Measurements from ENCODE around the gene G6PC1.
"Not testable (repeated sequence)": the region's sequence is repeated elsewhere in the genome, so short reads cannot be mapped to it uniquely, and the experiment has no call there.

Gene G6PC1

DNA sequence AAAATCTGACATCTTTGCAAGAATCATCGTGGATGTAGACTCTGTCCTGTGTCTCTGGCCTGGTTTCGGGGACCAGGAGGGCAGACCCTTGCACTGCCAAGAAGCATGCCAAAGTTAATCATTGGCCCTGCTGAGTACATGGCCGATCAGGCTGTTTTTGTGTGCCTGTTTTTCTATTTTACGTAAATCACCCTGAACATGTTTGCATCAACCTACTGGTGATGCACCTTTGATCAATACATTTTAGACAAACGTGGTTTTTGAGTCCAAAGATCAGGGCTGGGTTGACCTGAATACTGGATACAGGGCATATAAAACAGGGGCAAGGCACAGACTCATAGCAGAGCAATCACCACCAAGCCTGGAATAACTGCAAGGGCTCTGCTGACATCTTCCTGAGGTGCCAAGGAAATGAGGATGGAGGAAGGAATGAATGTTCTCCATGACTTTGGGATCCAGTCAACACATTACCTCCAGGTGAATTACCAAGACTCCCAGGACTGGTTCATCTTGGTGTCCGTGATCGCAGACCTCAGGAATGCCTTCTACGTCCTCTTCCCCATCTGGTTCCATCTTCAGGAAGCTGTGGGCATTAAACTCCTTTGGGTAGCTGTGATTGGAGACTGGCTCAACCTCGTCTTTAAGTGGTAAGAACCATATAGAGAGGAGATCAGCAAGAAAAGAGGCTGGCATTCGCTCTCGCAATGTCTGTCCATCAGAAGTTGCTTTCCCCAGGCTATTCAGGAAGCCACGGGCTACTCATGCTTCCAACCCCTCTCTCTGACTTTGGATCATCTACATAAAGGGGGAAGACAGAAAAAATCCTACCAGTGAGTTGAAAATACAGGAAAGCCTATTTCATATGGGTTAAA lies at the start of gene G6PC1:
Gene G6PC1 (plus strand): TSS at position 340 of the 872 bp plus-strand sequence. CDS start 78 bp downstream, at position 418.
- TF ChIP-seq, protein P1, sequence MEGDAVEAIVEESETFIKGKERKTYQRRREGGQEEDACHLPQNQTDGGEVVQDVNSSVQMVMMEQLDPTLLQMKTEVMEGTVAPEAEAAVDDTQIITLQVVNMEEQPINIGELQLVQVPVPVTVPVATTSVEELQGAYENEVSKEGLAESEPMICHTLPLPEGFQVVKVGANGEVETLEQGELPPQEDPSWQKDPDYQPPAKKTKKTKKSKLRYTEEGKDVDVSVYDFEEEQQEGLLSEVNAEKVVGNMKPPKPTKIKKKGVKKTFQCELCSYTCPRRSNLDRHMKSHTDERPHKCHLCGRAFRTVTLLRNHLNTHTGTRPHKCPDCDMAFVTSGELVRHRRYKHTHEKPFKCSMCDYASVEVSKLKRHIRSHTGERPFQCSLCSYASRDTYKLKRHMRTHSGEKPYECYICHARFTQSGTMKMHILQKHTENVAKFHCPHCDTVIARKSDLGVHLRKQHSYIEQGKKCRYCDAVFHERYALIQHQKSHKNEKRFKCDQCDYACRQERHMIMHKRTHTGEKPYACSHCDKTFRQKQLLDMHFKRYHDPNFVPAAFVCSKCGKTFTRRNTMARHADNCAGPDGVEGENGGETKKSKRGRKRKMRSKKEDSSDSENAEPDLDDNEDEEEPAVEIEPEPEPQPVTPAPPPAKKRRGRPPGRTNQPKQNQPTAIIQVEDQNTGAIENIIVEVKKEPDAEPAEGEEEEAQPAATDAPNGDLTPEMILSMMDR (IDR thresholded peaks at IDR 0.05): no peak
- no peaks in the 10 kb centered on the region for H3K36me3 Mint-ChIP-seq (ENCODE audit: low read depth)
- H3K4me1 Mint-ChIP-seq: no peaks in the 10 kb centered on the region
- peaks cover 41% of the 10 kb centered on the region for H3K27me3 Mint-ChIP-seq (ENCODE audit: low read depth, poor library complexity)
- no peak within 1 kb of the TSS for H3K27ac Mint-ChIP-seq
- H3K9me3 Mint-ChIP-seq: no peaks in the 10 kb centered on the region
- no peak within 1 kb of the TSS for H3K4me3 Mint-ChIP-seq
- no peak for DNase-seq

DNA sequence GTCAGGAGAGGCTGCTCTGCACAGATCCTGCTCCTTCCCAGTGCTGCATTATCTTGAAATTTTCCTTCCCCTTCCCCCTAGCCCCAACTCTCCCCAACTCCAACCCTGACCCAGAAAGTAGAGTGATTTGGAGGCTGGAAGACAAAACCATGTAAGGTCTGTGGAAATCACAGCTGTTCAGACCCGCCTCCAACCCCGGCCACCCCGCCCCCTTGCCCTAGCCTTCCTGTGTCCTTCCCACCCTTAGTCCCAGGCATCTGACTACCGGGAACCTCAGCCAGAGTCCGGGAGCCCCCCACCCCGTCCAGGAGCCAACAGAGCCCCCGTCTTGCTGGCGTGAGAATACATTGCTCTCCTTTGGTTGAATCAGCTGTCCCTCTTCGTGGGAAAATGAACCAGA lies 49.6 kb upstream of the G6PC1 start, which contains the start of gene AOC3:
Gene AOC3 (plus strand): TSS at position 246 of the 400 bp plus-strand sequence. CDS start 145 bp downstream, at position 391.
- TF ChIP-seq, protein P1 (IDR thresholded peaks at IDR 0.05): no peak
- DNase-seq: peak; percentile 14
- Mint-ChIP-seq H3K4me3 (no peak within 1 kb of the TSS), H3K9me3 (no peaks in the 10 kb centered on the region), H3K4me1 (peaks cover 22% of the 10 kb centered on the region), H3K36me3 (ENCODE audit: low read depth) (no peaks in the 10 kb centered on the region), H3K27me3 (ENCODE audit: low read depth, poor library complexity) (peaks cover 5% of the 10 kb centered on the region), H3K27ac (no peak within 1 kb of the TSS)

DNA sequence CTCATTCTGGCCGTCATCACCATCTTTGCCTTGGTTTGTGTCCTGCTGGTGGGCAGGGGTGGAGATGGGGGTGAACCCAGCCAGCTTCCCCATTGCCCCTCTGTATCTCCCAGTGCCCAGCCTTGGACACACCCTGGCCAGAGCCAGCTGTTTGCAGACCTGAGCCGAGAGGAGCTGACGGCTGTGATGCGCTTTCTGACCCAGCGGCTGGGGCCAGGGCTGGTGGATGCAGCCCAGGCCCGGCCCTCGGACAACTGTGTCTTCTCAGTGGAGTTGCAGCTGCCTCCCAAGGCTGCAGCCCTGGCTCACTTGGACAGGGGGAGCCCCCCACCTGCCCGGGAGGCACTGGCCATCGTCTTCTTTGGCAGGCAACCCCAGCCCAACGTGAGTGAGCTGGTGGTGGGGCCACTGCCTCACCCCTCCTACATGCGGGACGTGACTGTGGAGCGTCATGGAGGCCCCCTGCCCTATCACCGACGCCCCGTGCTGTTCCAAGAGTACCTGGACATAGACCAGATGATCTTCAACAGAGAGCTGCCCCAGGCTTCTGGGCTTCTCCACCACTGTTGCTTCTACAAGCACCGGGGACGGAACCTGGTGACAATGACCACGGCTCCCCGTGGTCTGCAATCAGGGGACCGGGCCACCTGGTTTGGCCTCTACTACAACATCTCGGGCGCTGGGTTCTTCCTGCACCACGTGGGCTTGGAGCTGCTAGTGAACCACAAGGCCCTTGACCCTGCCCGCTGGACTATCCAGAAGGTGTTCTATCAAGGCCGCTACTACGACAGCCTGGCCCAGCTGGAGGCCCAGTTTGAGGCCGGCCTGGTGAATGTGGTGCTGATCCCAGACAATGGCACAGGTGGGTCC lies 49.0 kb upstream of the G6PC1 start:
- H3K27me3 Mint-ChIP-seq (ENCODE audit: low read depth, poor library complexity); DNase-seq; H3K36me3 Mint-ChIP-seq (ENCODE audit: low read depth); H3K27ac Mint-ChIP-seq; H3K4me3 Mint-ChIP-seq; H3K9me3 Mint-ChIP-seq: not testable (repeated sequence)
- H3K4me1 Mint-ChIP-seq: peaks cover 22% of the 10 kb centered on the region

DNA sequence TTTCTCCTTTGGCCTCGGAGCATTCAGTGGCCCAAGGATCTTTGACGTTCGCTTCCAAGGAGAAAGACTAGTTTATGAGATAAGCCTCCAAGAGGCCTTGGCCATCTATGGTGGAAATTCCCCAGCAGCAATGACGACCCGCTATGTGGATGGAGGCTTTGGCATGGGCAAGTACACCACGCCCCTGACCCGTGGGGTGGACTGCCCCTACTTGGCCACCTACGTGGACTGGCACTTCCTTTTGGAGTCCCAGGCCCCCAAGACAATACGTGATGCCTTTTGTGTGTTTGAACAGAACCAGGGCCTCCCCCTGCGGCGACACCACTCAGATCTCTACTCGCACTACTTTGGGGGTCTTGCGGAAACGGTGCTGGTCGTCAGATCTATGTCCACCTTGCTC lies 48.2 kb upstream of the G6PC1 start:
- Mint-ChIP-seq H3K4me3 (no peak overlapping the region), H3K4me1 (peaks cover 22% of the 10 kb centered on the region), H3K27me3 (ENCODE audit: low read depth, poor library complexity) (peaks cover 5% of the 10 kb centered on the region), H3K27ac (no peak overlapping the region), H3K36me3 (ENCODE audit: low read depth) (no peaks in the 10 kb centered on the region), H3K9me3 (no peaks in the 10 kb centered on the region)
- TF ChIP-seq, protein P1 (IDR thresholded peaks at IDR 0.05): no peak
- DNase-seq: no peak

DNA sequence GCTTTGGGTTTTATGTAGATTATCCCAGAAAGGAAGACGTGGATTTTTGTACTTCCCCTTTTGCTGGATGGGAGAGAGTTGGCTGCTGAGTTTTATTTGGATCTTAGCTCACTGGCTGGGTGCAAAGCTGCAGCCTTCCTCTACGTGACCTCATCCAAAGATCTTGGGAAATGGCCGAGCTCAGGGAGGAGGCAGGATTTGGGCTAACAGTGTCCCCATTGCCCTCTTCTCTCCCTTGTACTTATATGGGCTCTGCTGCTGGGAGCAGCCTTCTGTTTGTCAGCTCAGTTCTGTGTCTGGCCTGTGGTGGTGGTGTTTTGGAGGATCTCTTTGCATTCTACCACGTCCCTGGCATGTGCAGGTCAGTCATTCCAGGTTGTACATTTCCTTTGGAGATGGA lies 47.6 kb upstream of the G6PC1 start:
- Mint-ChIP-seq H3K4me3 (no peak overlapping the region), H3K36me3 (ENCODE audit: low read depth) (no peaks in the 10 kb centered on the region), H3K27me3 (ENCODE audit: low read depth, poor library complexity) (peaks cover 5% of the 10 kb centered on the region), H3K9me3 (no peaks in the 10 kb centered on the region), H3K4me1 (peaks cover 22% of the 10 kb centered on the region), H3K27ac (no peak overlapping the region)
- no peak for DNase-seq
- TF ChIP-seq, protein P1 (IDR thresholded peaks at IDR 0.05): no peak

DNA sequence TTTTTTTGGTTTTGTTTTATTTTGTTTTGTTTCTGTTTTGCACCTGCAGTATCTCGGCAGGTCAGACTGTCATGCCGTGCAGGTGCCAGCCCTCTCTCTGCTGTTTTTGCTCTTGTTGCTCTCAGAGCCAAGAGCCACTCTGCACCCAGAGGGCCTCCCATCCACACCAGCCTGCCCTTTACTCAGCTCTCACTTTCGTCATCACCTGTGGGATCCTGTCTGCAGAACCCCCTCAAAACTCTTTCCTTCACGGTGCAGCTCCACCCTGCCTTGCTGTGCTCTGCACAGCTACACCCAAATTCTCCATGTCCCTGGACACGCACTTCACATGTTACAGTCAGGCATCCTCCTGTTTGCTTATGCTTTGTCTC lies 47.0 kb upstream of the G6PC1 start:
- Mint-ChIP-seq H3K36me3 (ENCODE audit: low read depth) (no peaks in the 10 kb centered on the region), H3K27me3 (ENCODE audit: low read depth, poor library complexity) (peaks cover 5% of the 10 kb centered on the region), H3K27ac (no peak overlapping the region), H3K9me3 (no peaks in the 10 kb centered on the region), H3K4me3 (no peak overlapping the region), H3K4me1 (peaks cover 22% of the 10 kb centered on the region)
- TF ChIP-seq, protein P1 (IDR thresholded peaks at IDR 0.05): no peak
- no peak for DNase-seq
